ENCODE measurements around the gene SCYGR4.

Gene SCYGR4

GRCh38 chr2:227612546-227613271 is 4.6 kb upstream of the SCYGR4 start:
- DNase-seq: no peak
- in situ Hi-C loops (cut with MboI; ENCODE audit: low pct_unique_long_range_greater_than_20kb, low sequenced_read_pairs): no loop called here

- in situ Hi-C loops (cut with MboI; ENCODE audit: low pct_unique_long_range_greater_than_20kb, low sequenced_read_pairs): no loop called here
Observed at GRCh38 chr2:227613272-227613660, 4.0 kb upstream of the SCYGR4 start.

GRCh38 chr2:227614246-227614645 is 3.1 kb upstream of the SCYGR4 start:
- in situ Hi-C loops (cut with MboI; ENCODE audit: low pct_unique_long_range_greater_than_20kb, low sequenced_read_pairs): no loop called here
- no peak for DNase-seq

More at GRCh38 chr2:227613272-227613660, 4.0 kb upstream of the SCYGR4 start:
- no peak for DNase-seq

GRCh38 chr2:227614740-227615139 is 2.6 kb upstream of the SCYGR4 start, which contains the start of gene SCYGR3:
Gene SCYGR3 (minus strand): TSS chr2:227614840. CDS start chr2:227614840, 0 bp downstream.
- DNase-seq: no peak
- in situ Hi-C loops (cut with MboI; ENCODE audit: low pct_unique_long_range_greater_than_20kb, low sequenced_read_pairs): no loop called here

GRCh38 chr2:227615181-227615580 is 2.1 kb upstream of the SCYGR4 start:
- in situ Hi-C loops (cut with MboI; ENCODE audit: low pct_unique_long_range_greater_than_20kb, low sequenced_read_pairs): no loop called here
- DNase-seq: no peak

- DNase-seq: no peak
- in situ Hi-C loops (cut with MboI; ENCODE audit: low pct_unique_long_range_greater_than_20kb, low sequenced_read_pairs): no loop called here
Observed at GRCh38 chr2:227615906-227616305, 1.4 kb upstream of the SCYGR4 start.

GRCh38 chr2:227616631-227617030 is 667 bp upstream of the SCYGR4 start:
- DNase-seq: no peak
- in situ Hi-C loops (cut with MboI; ENCODE audit: low pct_unique_long_range_greater_than_20kb, low sequenced_read_pairs): no loop called here

GRCh38 chr2:227623226-227623625 is 5.9 kb downstream of the SCYGR4 start:
- in situ Hi-C loops (cut with MboI; ENCODE audit: low pct_unique_long_range_greater_than_20kb, low sequenced_read_pairs): no loop called here
- DNase-seq: no peak

- in situ Hi-C loops (cut with MboI; ENCODE audit: low pct_unique_long_range_greater_than_20kb, low sequenced_read_pairs): no loop called here
- DNase-seq: no peak
Observed at GRCh38 chr2:227625420-227625819, 8.1 kb downstream of the SCYGR4 start.

- no peak for DNase-seq
- in situ Hi-C loops (cut with MboI; ENCODE audit: low pct_unique_long_range_greater_than_20kb, low sequenced_read_pairs): no loop called here
Observed at GRCh38 chr2:227626580-227627151, 9.4 kb downstream of the SCYGR4 start.

- no peak for DNase-seq
- in situ Hi-C loops (cut with MboI; ENCODE audit: low pct_unique_long_range_greater_than_20kb, low sequenced_read_pairs): no loop called here
Observed at GRCh38 chr2:227627769-227628168, 10.5 kb downstream of the SCYGR4 start.

- in situ Hi-C loops (cut with MboI; ENCODE audit: low pct_unique_long_range_greater_than_20kb, low sequenced_read_pairs): no loop called here
- DNase-seq: no peak
Observed at GRCh38 chr2:227629435-227629834, 12.1 kb downstream of the SCYGR4 start.

- no peak for DNase-seq
- in situ Hi-C loops (cut with MboI; ENCODE audit: low pct_unique_long_range_greater_than_20kb, low sequenced_read_pairs): no loop called here
Observed at GRCh38 chr2:227630322-227630721, 13.0 kb downstream of the SCYGR4 start.

GRCh38 chr2:227632827-227633226 is 15.5 kb downstream of the SCYGR4 start:
- DNase-seq: no peak
- in situ Hi-C loops (cut with MboI; ENCODE audit: low pct_unique_long_range_greater_than_20kb, low sequenced_read_pairs): no loop called here

- DNase-seq: no peak
- in situ Hi-C loops (cut with MboI; ENCODE audit: low pct_unique_long_range_greater_than_20kb, low sequenced_read_pairs): no loop called here
Observed at GRCh38 chr2:227634201-227634600, 16.9 kb downstream of the SCYGR4 start.

- in situ Hi-C loops (cut with MboI; ENCODE audit: low pct_unique_long_range_greater_than_20kb, low sequenced_read_pairs): no loop called here
- DNase-seq: no peak
Observed at GRCh38 chr2:227642656-227643055, 25.4 kb downstream of the SCYGR4 start.

- DNase-seq: no peak
- in situ Hi-C loops (cut with MboI; ENCODE audit: low pct_unique_long_range_greater_than_20kb, low sequenced_read_pairs): no loop called here
Observed at GRCh38 chr2:227643990-227644551, 26.8 kb downstream of the SCYGR4 start.

GRCh38 chr2:227653419-227653818 is 36.1 kb downstream of the SCYGR4 start:
- no peak for DNase-seq
- in situ Hi-C loops (cut with MboI; ENCODE audit: low pct_unique_long_range_greater_than_20kb, low sequenced_read_pairs): no loop called here

- no peak for DNase-seq
- in situ Hi-C loops (cut with MboI; ENCODE audit: low pct_unique_long_range_greater_than_20kb, low sequenced_read_pairs): no loop called here
Observed at GRCh38 chr2:227654426-227654825, 37.1 kb downstream of the SCYGR4 start.

- DNase-seq: no peak
Observed at GRCh38 chr2:227655454-227655853, 38.2 kb downstream of the SCYGR4 start.

More at GRCh38 chr2:227655454-227655853, 38.2 kb downstream of the SCYGR4 start:
- in situ Hi-C loops (cut with MboI; ENCODE audit: low pct_unique_long_range_greater_than_20kb, low sequenced_read_pairs): no loop called here

All from KBM-7 (cell line).